GM04504 (cell line): Measurements from ENCODE around the gene SPINK13.
"Not testable (repeated sequence)": the region's sequence is repeated elsewhere in the genome, so short reads cannot be mapped to it uniquely, and the experiment has no call there.

Experiments
- DNase-seq: peaks from one replicate; pipeline ENCODE4 v3.0.0-alpha.2; 2012; ENCODE audit warnings: low read depth

SPINK13 gene

GRCh38 chr5:148312153-148312552 is 43.6 kb downstream of the SPINK13 start, which contains the start of gene SPINK7:
TSS of gene SPINK7 (plus strand) at chr5:148312423. CDS start at chr5:148312484, 61 bp downstream.
- no peak for DNase-seq

GRCh38 chr5:148314187-148314586 is 45.6 kb downstream of the SPINK13 start:
- DNase-seq = no peak

- DNase-seq = no peak
These were observed 46.1 kb downstream of the SPINK13 start for GRCh38 chr5:148314731-148315130.

GRCh38 chr5:148320011-148320963 is 51.7 kb downstream of the SPINK13 start:
- DNase-seq = not testable (repeated sequence)

GRCh38 chr5:148333262-148333849 is 64.8 kb downstream of the SPINK13 start:
- no peak for DNase-seq

GRCh38 chr5:148335259-148335658 is 66.7 kb downstream of the SPINK13 start, which contains the start of gene SPINK9:
TSS of gene SPINK9 (plus strand) at chr5:148335559. CDS start at chr5:148335614, 55 bp downstream.
- no peak for DNase-seq
